Measurements from ENCODE around the gene ASB6. TPM values are rescaled to one million over a fixed set of nuclear protein-coding genes. Genes with fewer than 3 reads are reported as not detected.

Gene ASB6
- total and polyA plus RNA-seq, 2 of the 13 experiments (the other 11 are each of a cell fraction or from before 2014, with no cell fraction given) = 8.2 to 8.4 TPM

GRCh38 chr9:129619787-129620668 is 21.9 kb downstream of the ASB6 start (continued):
- TF ChIP-seq MED8 (CRISPR knock-in tag; IDR thresholded peaks at IDR 0.05; ENCODE audit: insufficient replicate concordance) (no peak), MIER2 (CRISPR knock-in tag; IDR thresholded peaks at IDR 0.05) (no peak), AGO2 (optimal IDR thresholded peaks at IDR 0.05; ENCODE audit: low read depth, low read length) (peak; percentile 92), TFDP1 (CRISPR knock-in tag; IDR thresholded peaks at IDR 0.05; ENCODE audit: borderline replicate concordance) (peak; percentile 38; the same call in 1 of the 2 replicates), ZNF383 (CRISPR knock-in tag; IDR thresholded peaks at IDR 0.05; ENCODE audit: borderline replicate concordance) (no peak), GPBP1L1 (CRISPR knock-in tag; IDR thresholded peaks at IDR 0.05) (no peak), PATZ1 (CRISPR knock-in tag; IDR thresholded peaks at IDR 0.05) (peak; percentile 85), HOMEZ (CRISPR knock-in tag; IDR thresholded peaks at IDR 0.05; ENCODE audit: low read depth) (no peak), ZNF564 (CRISPR knock-in tag; IDR thresholded peaks at IDR 0.05) (no peak), JARID2 (CRISPR knock-in tag; IDR thresholded peaks at IDR 0.05; ENCODE audit: insufficient replicate concordance) (no peak), ZNF337 (CRISPR knock-in tag; IDR thresholded peaks at IDR 0.05; ENCODE audit: borderline replicate concordance, low read depth) (no peak), RAD51 (IDR thresholded peaks at IDR 0.05; ENCODE audit: borderline replicate concordance) (no peak), UBTF (CRISPR knock-in tag; IDR thresholded peaks at IDR 0.05) (peak; percentile 72; the same call in 1 of the 2 replicates), MXD1 (CRISPR knock-in tag; IDR thresholded peaks at IDR 0.05) (peak; percentile 69), CREM (IDR thresholded peaks at IDR 0.05) (no peak), CREM (CRISPR knock-in tag; IDR thresholded peaks at IDR 0.05) (no peak)
